HG03196 (cell line): ENCODE data around the gene PPIC.
"Not testable (repeated sequence)": the region's sequence is repeated elsewhere in the genome, so short reads cannot be mapped to it uniquely, and the experiment has no call there.

Experiments used
- ATAC-seq: cut with Tn5 transposase; IDR thresholded peaks from one replicate; pipeline ENCODE4 v1.9.1; 2021; ENCODE audit not compliant: unreplicated experiment

The PPIC gene

DNA sequence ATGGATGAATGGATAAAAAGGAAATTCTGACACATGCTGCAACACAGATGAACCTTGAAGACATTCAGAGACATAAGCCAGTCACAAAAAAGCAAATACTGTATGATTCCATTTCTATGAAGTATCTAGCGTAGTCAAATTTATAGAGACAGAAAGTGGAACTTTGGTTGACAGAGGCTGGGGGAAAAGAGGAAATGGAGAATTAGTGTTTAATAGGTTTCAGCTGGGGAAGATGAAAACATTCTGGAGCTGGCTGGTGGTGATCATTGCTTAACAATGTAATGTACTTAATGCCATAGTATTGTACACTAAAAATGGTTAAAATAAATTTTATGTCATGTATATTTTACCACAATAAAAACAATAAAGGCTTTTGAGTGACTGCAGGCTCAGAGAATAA lies 24.2 kb downstream of the PPIC start:
- no peak for ATAC-seq

DNA sequence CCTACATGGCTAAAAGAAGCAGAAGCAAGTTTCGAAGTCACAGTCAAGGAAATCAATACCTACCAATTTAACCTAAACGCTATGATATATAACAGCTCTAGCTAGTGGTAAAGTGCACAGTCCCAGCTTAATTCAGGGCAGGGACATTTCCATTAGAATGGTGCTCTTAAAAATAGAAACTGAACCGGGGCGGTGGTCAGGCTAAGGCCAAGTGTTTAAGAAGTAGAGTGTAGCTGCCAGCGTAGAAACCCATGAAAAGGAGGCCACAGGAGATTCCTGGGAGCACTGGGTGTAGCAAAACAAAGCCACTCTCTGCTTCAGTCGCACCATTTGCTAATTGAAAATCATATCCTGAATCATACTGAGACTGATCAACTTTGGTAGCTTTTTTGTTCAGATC lies 28.8 kb downstream of the PPIC start:
- no peak for ATAC-seq

DNA sequence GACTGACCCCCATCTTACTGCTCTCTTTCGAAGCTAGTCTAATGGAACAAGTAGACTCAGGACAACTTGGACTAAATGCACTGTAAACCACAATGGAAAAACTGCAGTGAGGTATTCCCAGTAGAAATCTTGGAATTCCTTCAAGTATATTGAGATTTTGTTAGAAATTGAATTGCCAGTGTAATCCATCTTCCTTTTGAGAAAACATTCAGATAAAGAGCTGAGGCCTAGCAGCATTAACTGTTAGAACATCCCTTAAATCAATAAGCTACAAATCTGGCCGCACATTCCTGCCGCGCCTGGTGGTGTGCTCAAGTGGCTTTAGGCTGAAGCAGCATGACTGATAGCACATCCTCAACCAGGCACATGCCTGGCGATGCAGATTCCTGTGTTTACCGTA lies 29.3 kb downstream of the PPIC start:
- ATAC-seq, result no peak

DNA sequence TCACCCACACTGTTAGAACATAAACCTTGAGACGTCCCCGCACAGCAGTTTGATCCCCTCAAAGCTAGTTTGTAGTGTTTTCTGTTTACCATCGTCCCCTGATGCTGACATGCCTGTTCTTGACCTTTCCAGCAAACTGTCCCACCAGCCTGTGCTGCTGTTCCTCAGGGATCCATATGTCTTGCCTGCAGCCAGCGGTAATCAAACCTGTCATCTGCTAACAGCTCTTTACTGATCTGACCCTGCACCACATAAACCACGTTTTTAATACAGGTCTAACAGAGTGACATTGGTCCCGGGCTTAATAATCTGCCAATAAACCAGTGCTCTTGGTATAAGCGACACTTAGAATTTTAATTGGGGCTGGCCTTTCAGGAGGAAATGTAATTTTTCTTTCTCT lies 34.7 kb downstream of the PPIC start:
- no peak for ATAC-seq

DNA sequence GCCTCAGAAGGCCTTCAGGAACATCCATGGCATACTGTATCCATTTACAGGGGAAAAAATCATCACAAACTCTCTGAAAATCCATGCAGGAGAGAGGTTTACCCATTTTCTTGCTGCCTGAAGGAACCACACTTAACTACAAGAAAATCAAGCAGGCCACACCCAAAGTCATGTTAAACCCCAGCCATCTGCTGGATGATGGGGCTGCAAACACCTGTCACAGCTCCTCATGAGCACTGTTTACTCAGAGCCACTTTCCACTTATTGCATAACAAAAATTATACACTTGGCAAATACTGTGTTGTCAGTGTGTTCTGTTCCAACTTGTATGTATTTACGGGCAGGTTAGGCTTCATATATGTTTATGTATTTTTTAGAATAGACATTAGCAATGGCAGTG lies 35.8 kb downstream of the PPIC start:
- no peak for ATAC-seq

DNA sequence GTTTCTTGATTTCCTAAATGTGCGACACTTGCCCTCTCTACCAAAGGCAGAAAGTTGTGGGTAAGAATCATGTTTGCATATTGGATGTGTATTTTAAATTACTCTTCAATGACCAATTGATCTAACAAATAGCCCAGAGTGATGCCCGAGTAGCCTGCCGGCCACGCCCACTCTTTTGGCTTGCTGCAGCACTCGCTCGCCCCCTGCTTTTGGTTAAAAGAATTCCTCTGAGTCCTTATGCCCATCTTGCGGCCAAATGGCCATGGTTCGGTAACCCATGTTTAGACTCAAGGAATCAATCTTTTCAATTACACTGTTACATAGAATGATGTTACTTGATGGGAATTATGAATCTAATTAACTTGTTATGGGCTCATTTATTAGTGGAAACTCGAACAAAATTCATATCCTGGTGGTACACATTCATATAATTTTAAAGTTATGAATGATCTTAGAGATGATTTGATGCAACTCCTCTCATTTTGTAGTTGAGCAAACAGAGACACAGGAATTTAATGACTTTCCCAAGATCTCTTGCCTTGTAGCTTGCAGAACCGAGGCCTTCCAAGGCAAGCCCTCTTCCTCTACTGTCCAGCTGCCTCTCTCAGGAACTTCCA lies 36.5 kb downstream of the PPIC start:
- ATAC-seq, result peak; percentile 96

DNA sequence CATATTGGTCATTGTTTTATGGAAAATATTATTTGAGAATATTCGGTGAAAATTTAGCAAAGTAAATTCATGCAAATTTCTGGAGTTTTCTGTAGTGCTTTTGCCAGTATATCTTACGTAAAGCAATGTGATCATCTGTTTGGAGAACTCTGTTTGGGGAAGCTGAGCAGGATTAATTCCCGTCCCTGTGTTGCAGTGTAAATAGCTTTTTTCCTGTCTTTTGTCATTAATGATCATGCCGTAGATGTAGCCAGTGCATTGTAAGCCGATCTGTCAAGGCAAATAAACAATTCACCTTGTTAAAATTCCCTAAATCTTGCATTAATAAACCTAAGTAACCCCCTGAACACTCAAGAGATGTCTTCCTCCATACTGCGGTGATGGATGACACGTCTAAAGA lies 39.2 kb downstream of the PPIC start:
- ATAC-seq, result no peak

DNA sequence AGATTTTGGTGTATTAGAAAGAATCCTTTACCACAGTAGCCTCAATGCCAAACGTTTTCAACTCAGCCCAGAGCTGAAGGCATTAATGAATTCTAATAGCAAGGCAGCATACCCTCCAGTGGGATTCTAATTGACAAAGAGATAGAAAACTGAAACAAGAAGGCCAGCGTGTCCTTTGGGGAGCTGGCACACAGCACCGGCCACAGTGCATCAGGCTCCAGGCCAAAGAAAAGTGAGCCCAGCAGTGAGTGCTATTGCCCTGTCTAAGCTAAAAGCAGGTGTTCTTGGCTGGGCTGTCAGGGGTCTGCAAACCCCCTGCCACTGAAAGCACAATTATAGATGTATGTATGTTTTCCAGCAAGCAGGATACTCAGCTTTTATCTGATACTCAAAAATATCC lies 40.4 kb downstream of the PPIC start:
- ATAC-seq, result no peak

DNA sequence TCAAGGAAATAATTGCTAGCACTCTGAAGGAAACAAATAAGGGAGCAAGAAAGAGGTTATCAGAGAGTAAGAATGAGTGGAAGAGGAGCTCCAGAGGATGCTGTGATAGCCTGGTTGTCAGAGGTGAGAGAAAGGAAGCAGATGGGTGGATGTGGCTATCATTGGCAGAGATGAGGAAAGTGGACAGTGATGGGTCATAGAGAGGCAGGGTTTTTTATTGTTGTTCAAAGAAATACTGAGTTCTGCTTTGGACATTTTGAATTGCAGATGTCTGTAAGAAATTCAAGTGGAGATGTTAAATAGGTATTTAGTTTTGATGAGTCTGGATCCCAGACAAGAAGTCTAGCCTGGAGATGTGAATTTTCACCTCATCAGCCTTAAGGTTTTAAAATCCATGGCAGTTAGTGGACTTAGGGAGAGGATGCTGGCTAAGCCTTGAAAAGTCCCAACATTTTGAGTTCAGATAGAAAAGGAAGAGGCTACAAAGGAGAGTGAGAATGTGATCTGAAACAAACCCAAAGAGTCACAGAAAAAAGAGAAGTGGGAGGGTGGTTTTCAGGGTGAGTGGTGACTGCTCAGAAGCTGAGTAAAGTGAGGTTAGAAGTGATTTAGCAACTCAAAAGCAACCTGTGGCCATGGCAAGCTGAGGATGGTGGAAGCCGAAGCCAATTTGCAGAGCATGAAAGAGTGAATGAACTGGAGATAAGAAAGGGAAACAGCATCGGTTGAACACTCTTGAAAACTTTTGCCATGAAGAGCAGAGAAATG lies 50.4 kb downstream of the PPIC start:
- peak; percentile 75 for ATAC-seq

DNA sequence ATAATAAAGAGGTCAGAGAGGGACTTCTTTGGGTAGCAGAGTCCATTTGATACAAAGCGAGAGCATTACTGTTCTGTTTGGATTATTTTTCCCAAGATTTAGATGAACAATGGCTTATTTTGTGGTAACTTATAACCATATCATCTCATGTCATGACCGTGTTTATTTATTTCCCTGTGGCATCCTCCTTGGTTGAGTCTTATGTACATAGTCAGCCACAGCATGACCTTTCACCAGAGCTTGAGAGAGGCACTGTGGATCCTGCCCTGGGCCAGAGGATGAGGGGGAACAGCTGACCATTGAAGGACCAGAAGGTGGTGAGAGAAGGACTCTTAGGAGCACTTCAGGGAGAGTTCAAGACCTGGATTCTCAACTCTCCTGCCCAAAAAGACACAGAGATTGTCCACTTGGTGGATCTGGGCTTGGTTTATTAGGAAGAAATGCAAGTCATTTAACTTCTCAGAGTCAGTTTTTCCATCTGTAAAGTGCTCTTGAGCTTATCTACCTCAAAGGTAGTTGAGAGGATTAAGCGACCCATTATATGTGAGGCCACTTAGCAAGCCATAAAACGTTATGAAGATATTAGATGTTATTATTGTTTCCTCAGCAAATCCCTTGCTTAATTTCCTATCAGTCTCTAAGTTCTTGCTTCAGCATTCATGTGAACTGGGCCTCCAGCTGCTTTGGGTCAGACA lies 51.4 kb downstream of the PPIC start:
- no peak for ATAC-seq

DNA sequence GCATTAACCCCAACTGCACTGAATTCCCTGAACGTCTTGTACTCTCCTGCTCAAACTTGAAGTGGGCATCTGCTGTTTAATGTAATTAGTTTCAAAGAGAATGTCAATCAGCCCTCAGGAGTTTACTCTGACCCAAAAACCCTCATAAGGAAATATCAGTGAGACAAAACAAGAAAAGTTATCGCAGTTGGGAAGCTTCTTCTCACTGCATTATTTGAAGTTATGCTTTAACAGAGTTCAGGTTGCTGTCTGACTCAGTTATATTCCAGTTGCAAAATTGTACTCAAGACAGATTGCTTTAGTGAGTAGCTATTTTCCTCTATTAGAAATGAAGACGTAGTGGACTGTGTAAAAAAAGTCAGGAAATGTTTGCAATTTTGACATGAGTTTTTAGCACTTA lies 52.1 kb downstream of the PPIC start:
- no peak for ATAC-seq

DNA sequence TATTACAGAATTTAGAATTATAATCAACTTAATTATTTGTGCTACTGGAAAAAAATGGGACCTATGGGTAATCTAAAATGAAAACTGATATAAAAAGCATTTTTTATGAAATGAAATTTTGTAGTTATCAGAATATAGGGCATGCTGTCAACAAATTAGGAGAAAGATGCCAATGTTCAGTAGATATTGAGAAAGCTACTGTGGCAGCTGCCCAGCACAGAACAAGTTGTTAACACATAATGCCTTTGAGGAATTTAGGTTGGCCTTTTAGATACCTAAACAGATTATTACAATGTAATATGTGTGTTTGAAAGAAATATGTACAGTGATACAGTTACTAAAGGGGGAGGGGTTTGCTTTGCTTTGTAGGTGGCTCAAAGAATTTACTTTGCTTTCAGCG lies 54.1 kb downstream of the PPIC start:
- no peak for ATAC-seq

DNA sequence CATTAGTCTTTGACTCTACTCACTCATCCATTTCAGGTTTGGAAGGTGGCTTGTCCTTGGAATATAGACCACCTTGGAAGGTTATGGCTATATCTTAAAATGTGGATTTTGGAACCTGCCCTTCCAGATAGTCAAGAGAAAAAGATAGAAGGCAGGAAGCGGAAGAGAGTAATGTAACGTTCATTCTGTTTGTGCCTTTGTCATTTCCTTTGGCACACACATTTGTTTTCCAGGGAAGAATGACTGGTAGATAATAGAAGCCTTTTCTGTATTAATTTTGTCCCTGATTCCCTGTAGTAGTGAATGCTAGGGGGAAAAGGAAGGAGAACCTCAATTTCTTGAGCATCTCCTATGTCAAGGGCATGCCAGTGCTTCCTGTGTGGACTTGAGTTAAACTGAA lies 54.7 kb downstream of the PPIC start:
- no peak for ATAC-seq

DNA sequence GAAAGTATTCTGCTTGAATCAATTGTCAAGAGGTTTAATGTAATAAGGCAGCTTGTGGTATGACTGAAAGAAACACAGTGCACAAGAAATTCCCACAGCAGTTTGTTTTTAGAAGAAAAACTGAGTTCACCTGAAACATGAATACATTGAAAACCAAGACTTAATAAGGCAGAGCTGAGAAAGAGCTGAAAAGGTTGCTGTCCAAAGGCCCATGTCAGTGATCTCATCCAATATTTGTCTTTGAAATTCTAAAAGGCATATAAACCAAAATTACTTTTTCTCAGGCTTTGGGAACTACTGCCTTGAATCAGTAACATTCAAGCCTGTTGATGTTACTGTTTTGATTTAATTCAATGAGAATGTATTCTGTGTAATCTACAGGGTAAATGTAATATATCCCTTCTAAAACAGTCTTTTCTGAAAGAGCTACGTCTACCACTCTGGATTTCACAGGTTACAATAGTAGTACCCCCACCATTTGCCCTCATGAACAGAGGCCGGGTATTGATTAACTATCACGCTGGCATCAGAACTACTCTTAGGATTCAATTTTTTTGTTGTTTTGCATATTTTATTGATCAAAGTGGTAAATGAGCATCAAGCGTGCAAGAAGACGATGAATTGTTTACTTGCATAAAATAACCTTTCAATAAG lies 57.8 kb downstream of the PPIC start:
- ATAC-seq, result no peak

DNA sequence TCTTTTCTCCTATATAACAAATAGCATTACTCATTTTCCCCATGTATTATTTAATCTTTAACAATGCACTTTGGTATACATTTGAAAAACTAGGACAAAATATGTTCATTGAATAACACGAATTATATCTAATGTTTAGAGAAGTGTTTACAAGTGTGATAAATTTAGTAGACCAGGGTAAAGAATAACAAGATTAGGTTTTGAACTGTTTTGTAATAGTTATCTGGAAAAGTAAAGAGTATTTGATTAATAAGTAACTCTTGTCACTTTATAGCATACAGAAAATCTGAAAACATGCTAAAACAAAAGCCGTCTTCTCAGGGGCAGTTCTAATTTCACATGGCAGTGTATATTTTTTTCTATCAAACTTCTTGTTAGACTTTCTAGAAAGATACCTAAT lies 58.5 kb downstream of the PPIC start:
- ATAC-seq, result no peak

DNA sequence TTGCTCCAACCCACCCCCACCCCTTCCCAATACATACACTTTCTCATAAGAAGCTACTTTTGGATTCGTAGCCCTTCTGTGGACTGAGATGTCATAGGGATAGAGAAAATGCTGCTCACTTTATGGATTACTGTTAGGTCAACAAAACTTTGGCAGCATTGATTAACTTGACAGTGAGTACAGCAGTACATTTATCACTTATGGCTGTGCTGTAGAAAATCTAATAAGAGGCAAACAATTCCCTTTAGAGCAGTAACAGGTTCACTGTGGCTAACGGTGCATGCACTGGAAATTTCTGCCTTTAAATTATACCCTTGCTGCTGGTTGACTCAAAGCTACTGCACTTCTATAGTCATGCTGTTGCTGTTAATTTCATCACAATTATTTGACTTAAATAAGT lies 59.2 kb downstream of the PPIC start:
- ATAC-seq, result no peak

DNA sequence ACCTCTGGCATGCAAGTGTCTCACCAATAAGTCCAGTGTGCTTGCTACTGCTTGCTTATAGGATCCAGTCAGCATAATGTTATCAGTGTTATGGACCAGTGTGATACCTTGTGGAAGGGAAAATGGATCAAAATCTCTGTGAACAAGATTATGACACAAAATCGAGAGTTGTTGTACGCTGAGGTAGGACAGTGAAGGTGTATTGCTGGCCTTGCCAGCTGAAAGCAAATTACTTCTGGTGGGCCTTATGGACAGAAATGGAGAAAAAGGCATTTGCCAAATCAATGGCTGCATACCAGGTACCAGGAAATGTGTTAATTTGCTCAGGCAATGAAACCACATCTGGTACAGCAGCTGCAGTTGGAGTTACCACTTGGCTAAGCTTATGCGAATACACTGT lies 62.3 kb downstream of the PPIC start:
- ATAC-seq, result not testable (repeated sequence)

DNA sequence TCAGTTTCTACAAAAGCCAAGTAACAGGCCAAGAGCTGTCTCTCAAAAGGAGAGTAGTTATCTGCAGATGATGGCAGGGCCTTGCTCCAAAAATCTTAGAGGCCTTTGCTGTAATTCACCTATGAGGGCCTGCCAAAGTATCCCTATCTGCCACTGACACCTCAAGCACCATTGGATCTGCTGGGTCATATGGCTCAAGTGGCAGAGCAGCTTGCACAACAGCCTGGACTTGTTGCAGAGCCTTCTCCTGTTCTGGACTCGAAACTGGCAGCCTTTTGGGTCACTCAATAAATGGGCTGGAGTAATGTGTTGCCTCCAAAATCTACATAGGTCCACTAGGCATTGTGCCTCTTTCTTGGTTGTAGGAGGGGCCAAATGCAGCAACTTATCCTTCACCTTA lies 62.8 kb downstream of the PPIC start:
- ATAC-seq, result not testable (repeated sequence)
